ENCODE data around the gene MT1A.
A peak's percentile ranks its signal among the peaks of the same experiment; 100 is the strongest.

Gene MT1A

GRCh38 chr16:56636616-56637413 is 1.7 kb upstream of the MT1A start:
- Histone ChIP-seq H3K27me3 (ENCODE audit: control insufficient read depth, insufficient read depth, low read length) (peaks cover 54% of the 10 kb centered on the region), H3K4me1 (ENCODE audit: control insufficient read depth, insufficient read depth, low read length) (peaks cover 44% of the 10 kb centered on the region), H3K9ac (ENCODE audit: low read length) (no peak overlapping the region), H3K4me3 (ENCODE audit: low read length) (no peak overlapping the region), H3K9me3 (ENCODE audit: control insufficient read depth, low read length) (no peaks in the 10 kb centered on the region), H3K36me3 (ENCODE audit: control insufficient read depth, insufficient read depth, low read length) (no peaks in the 10 kb centered on the region)

GRCh38 chr16:56639045-56639444 is 579 bp downstream of the MT1A start:
- Histone ChIP-seq H3K9ac (ENCODE audit: low read length) (no peak overlapping the region), H3K4me1 (ENCODE audit: control insufficient read depth, insufficient read depth, low read length) (peaks cover 47% of the 10 kb centered on the region), H3K9me3 (ENCODE audit: control insufficient read depth, low read length) (no peaks in the 10 kb centered on the region), H3K36me3 (ENCODE audit: control insufficient read depth, insufficient read depth, low read length) (no peaks in the 10 kb centered on the region), H3K27me3 (ENCODE audit: control insufficient read depth, insufficient read depth, low read length) (peaks cover 38% of the 10 kb centered on the region), H3K4me3 (ENCODE audit: low read length) (no peak overlapping the region)

- H3K27me3 ChIP-seq (ENCODE audit: control insufficient read depth, insufficient read depth, low read length) = peaks cover 28% of the 10 kb centered on the region
- no peak overlapping the region for H3K9ac ChIP-seq (ENCODE audit: low read length)
Observed at GRCh38 chr16:56640076-56640475, 1.6 kb downstream of the MT1A start.

GRCh38 chr16:56641166-56641565 is 2.7 kb downstream of the MT1A start:
- Histone ChIP-seq H3K4me3 (ENCODE audit: low read length) (no peak overlapping the region), H3K9me3 (ENCODE audit: control insufficient read depth, low read length) (no peaks in the 10 kb centered on the region), H3K27me3 (ENCODE audit: control insufficient read depth, insufficient read depth, low read length) (peaks cover 17% of the 10 kb centered on the region), H3K36me3 (ENCODE audit: control insufficient read depth, insufficient read depth, low read length) (no peaks in the 10 kb centered on the region), H3K9ac (ENCODE audit: low read length) (no peak overlapping the region), H3K4me1 (ENCODE audit: control insufficient read depth, insufficient read depth, low read length) (peaks cover 47% of the 10 kb centered on the region)

More at GRCh38 chr16:56640076-56640475, 1.6 kb downstream of the MT1A start:
- Histone ChIP-seq H3K4me1 (ENCODE audit: control insufficient read depth, insufficient read depth, low read length) (peaks cover 43% of the 10 kb centered on the region), H3K36me3 (ENCODE audit: control insufficient read depth, insufficient read depth, low read length) (no peaks in the 10 kb centered on the region), H3K9me3 (ENCODE audit: control insufficient read depth, low read length) (no peaks in the 10 kb centered on the region), H3K4me3 (ENCODE audit: low read length) (no peak overlapping the region)

GRCh38 chr16:56643080-56643778 is 4.8 kb downstream of the MT1A start:
- Histone ChIP-seq H3K9ac (ENCODE audit: low read length) (peak overlapping the region; percentile 29), H3K4me1 (ENCODE audit: control insufficient read depth, insufficient read depth, low read length) (peaks cover 52% of the 10 kb centered on the region), H3K27me3 (ENCODE audit: control insufficient read depth, insufficient read depth, low read length) (peaks cover 10% of the 10 kb centered on the region), H3K4me3 (ENCODE audit: low read length) (peak overlapping the region; percentile 7), H3K36me3 (ENCODE audit: control insufficient read depth, insufficient read depth, low read length) (no peaks in the 10 kb centered on the region), H3K9me3 (ENCODE audit: control insufficient read depth, low read length) (no peaks in the 10 kb centered on the region)

- Histone ChIP-seq H3K4me3 (ENCODE audit: low read length) (no peak overlapping the region), H3K27me3 (ENCODE audit: control insufficient read depth, insufficient read depth, low read length) (peaks cover 10% of the 10 kb centered on the region), H3K9ac (ENCODE audit: low read length) (peak overlapping the region; percentile 29), H3K9me3 (ENCODE audit: control insufficient read depth, low read length) (no peaks in the 10 kb centered on the region), H3K36me3 (ENCODE audit: control insufficient read depth, insufficient read depth, low read length) (no peaks in the 10 kb centered on the region), H3K4me1 (ENCODE audit: control insufficient read depth, insufficient read depth, low read length) (peaks cover 48% of the 10 kb centered on the region)
Observed at GRCh38 chr16:56643833-56644232, 5.4 kb downstream of the MT1A start.

GRCh38 chr16:56645311-56645710 is 6.8 kb downstream of the MT1A start:
- Histone ChIP-seq H3K4me3 (ENCODE audit: low read length) (no peak overlapping the region), H3K4me1 (ENCODE audit: control insufficient read depth, insufficient read depth, low read length) (peaks cover 52% of the 10 kb centered on the region), H3K36me3 (ENCODE audit: control insufficient read depth, insufficient read depth, low read length) (no peaks in the 10 kb centered on the region), H3K9me3 (ENCODE audit: control insufficient read depth, low read length) (no peaks in the 10 kb centered on the region), H3K27me3 (ENCODE audit: control insufficient read depth, insufficient read depth, low read length) (peaks cover 10% of the 10 kb centered on the region), H3K9ac (ENCODE audit: low read length) (no peak overlapping the region)

GRCh38 chr16:56645838-56646237 is 7.4 kb downstream of the MT1A start:
- no peaks in the 10 kb centered on the region for H3K9me3 ChIP-seq (ENCODE audit: control insufficient read depth, low read length)
- H3K9ac ChIP-seq (ENCODE audit: low read length) = no peak overlapping the region
- H3K27me3 ChIP-seq (ENCODE audit: control insufficient read depth, insufficient read depth, low read length) = peaks cover 10% of the 10 kb centered on the region
- peaks cover 54% of the 10 kb centered on the region for H3K4me1 ChIP-seq (ENCODE audit: control insufficient read depth, insufficient read depth, low read length)
- H3K4me3 ChIP-seq (ENCODE audit: low read length) = no peak overlapping the region
- H3K36me3 ChIP-seq (ENCODE audit: control insufficient read depth, insufficient read depth, low read length) = no peaks in the 10 kb centered on the region

- no peak overlapping the region for H3K9ac ChIP-seq (ENCODE audit: low read length)
- H3K27me3 ChIP-seq (ENCODE audit: control insufficient read depth, insufficient read depth, low read length) = peaks cover 10% of the 10 kb centered on the region
- no peaks in the 10 kb centered on the region for H3K9me3 ChIP-seq (ENCODE audit: control insufficient read depth, low read length)
- no peaks in the 10 kb centered on the region for H3K36me3 ChIP-seq (ENCODE audit: control insufficient read depth, insufficient read depth, low read length)
- no peak overlapping the region for H3K4me3 ChIP-seq (ENCODE audit: low read length)
- H3K4me1 ChIP-seq (ENCODE audit: control insufficient read depth, insufficient read depth, low read length) = peaks cover 50% of the 10 kb centered on the region
Observed at GRCh38 chr16:56647641-56648431, 9.4 kb downstream of the MT1A start.

- Histone ChIP-seq H3K9me3 (ENCODE audit: control insufficient read depth, low read length) (no peaks in the 10 kb centered on the region), H3K27me3 (ENCODE audit: control insufficient read depth, insufficient read depth, low read length) (peaks cover 5% of the 10 kb centered on the region), H3K4me3 (ENCODE audit: low read length) (no peak overlapping the region), H3K9ac (ENCODE audit: low read length) (no peak overlapping the region), H3K4me1 (ENCODE audit: control insufficient read depth, insufficient read depth, low read length) (peaks cover 38% of the 10 kb centered on the region), H3K36me3 (ENCODE audit: control insufficient read depth, insufficient read depth, low read length) (no peaks in the 10 kb centered on the region)
Observed at GRCh38 chr16:56649271-56649670, 10.8 kb downstream of the MT1A start.

GRCh38 chr16:56649820-56650219 is 11.4 kb downstream of the MT1A start:
- H3K9ac ChIP-seq (ENCODE audit: low read length) = no peak overlapping the region
- no peaks in the 10 kb centered on the region for H3K36me3 ChIP-seq (ENCODE audit: control insufficient read depth, insufficient read depth, low read length)
- H3K4me1 ChIP-seq (ENCODE audit: control insufficient read depth, insufficient read depth, low read length) = peaks cover 38% of the 10 kb centered on the region
- H3K9me3 ChIP-seq (ENCODE audit: control insufficient read depth, low read length) = no peaks in the 10 kb centered on the region
- no peak overlapping the region for H3K4me3 ChIP-seq (ENCODE audit: low read length)
- peaks cover 5% of the 10 kb centered on the region for H3K27me3 ChIP-seq (ENCODE audit: control insufficient read depth, insufficient read depth, low read length)

GRCh38 chr16:56651586-56651985 is 13.1 kb downstream of the MT1A start, which contains the start of gene MT1B:
Gene MT1B (plus strand): TSS chr16:56651886. CDS start chr16:56651954, 68 bp downstream.
- H3K9me3 ChIP-seq (ENCODE audit: control insufficient read depth, low read length) = no peaks in the 10 kb centered on the region
- peaks cover 29% of the 10 kb centered on the region for H3K4me1 ChIP-seq (ENCODE audit: control insufficient read depth, insufficient read depth, low read length)
- H3K9ac ChIP-seq (ENCODE audit: low read length) = no peak within 1 kb of the TSS
- no peak within 1 kb of the TSS for H3K4me3 ChIP-seq (ENCODE audit: low read length)
- H3K27me3 ChIP-seq (ENCODE audit: control insufficient read depth, insufficient read depth, low read length) = peaks cover 5% of the 10 kb centered on the region
- no peaks in the 10 kb centered on the region for H3K36me3 ChIP-seq (ENCODE audit: control insufficient read depth, insufficient read depth, low read length)

Data from mucosa of stomach (tissue), 1 donor.